HG02623 (cell line): ENCODE data around the gene POLR3B.

ENCODE experiments used
- ATAC-seq: cut with Tn5 transposase; IDR thresholded peaks from one replicate; pipeline ENCODE4 v1.9.1; 2021; ENCODE audit warnings: moderate library complexity; ENCODE audit not compliant: unreplicated experiment

Gene POLR3B

GRCh38 chr12:106522708-106523107 lies 165.2 kb downstream of the POLR3B start:
- ATAC-seq = no peak

GRCh38 chr12:106527356-106527755 lies 169.8 kb downstream of the POLR3B start:
- ATAC-seq = no peak

GRCh38 chr12:106541201-106541600 lies 183.7 kb downstream of the POLR3B start:
- no peak for ATAC-seq

- ATAC-seq = no peak
These were observed 193.9 kb downstream of the POLR3B start for GRCh38 chr12:106551410-106551809.

- ATAC-seq = no peak
These were observed 194.7 kb downstream of the POLR3B start for GRCh38 chr12:106552228-106552627.
